K562 (cell line): ENCODE data around the gene REC8. TPM values are rescaled to one million over a fixed set of nuclear protein-coding genes. Genes with fewer than 3 reads are reported as not detected.

ENCODE experiments used
- ATAC-seq: fragments of 200-7000 bp; cut with Tn5 transposase; 3 replicates; pipeline ENCODE4 v1.9.1; 2020; ENCODE audit warnings: moderate library complexity
- BruUV-seq: library from RNA; stranded (reverse); fragments of 400-500 nt; replicated peaks from 2 replicates; lab custom pipeline; 2021; lab: Mats Ljungman, UMichigan
- CTCF ChIA-PET: fragments of 300-600 bp; formaldehyde crosslinking; extraction: SDS; loops from one replicate; lab custom pipeline; 2021; ENCODE audit warnings: low intra/inter-chr PET ratio; lab: Yijun Ruan, JAX
- POLR2A ChIA-PET: fragments of 300-600, 350-650 bp; sonication (Branson Sonifier 250); formaldehyde crosslinking; extraction: SDS; loops from one replicate; lab custom pipeline; 2021; ENCODE audit warnings: antibody characterized with exemption, inconsistent platforms; lab: Yijun Ruan, JAX
- DNase-seq, 4 experiments: peaks; one replicate each; pipeline versions ENCODE4 v3.0.0 to v3.0.0-alpha.2; 2011 to 2018; ENCODE audit warnings: low spot score in 3 of 4, mixed read lengths in 3 of 4; ENCODE audit errors: extremely low read depth in 1 of 4
- FAIRE-seq: peaks from 2 replicates; lab custom pipeline; 2011; peaks lifted over from hg19 to GRCh38; lab: Jason Lieb, UNC
- H2AFZ ChIP-seq: 2 replicates; pipeline ENCODE4 v1.6.0; 2011; ENCODE audit warnings: low read depth, low read length, control low read depth, inconsistent platforms
- H3K27ac ChIP-seq: fragments of 200-600 bp; 3 replicates; pipeline ENCODE4 v1.8.0; 2011; ENCODE audit warnings: low read depth, mild to moderate bottlenecking, control low read depth, inconsistent platforms, low read length, moderate library complexity, mixed read lengths; ENCODE audit errors: extremely low read depth
- H3K27me3 ChIP-seq, 2 experiments: fragments of 300-600 bp in 1 of 2; 2 replicates in 1 of 2; 3 replicates in 1 of 2; pipeline versions ENCODE4 v1.6.0 to v1.8.0; 2011; ENCODE audit warnings: inconsistent platforms in 2 of 2, low read length in 2 of 2, mild to moderate bottlenecking in 1 of 2, mixed read lengths in 1 of 2, moderate library complexity in 1 of 2; ENCODE audit not compliant: control insufficient read depth in 2 of 2, insufficient read depth in 2 of 2
- H3K36me3 ChIP-seq: fragments of 300-600 bp; 3 replicates; pipeline ENCODE4 v1.8.0; 2011; ENCODE audit warnings: mild to moderate bottlenecking, low read length, inconsistent platforms; ENCODE audit not compliant: control insufficient read depth, insufficient read depth
- H3K4me1 ChIP-seq, 2 experiments: fragments of 200-600 bp in 1 of 2; replicated peaks in 1 of 2; 2 replicates in 1 of 2; 3 replicates in 1 of 2; pipeline versions ENCODE4 v1.5.1 to v1.8.0; 2011; ENCODE audit warnings: inconsistent platforms in 2 of 2, low read length in 2 of 2, mild to moderate bottlenecking in 1 of 2, mixed read lengths in 1 of 2, moderate library complexity in 1 of 2; ENCODE audit not compliant: control insufficient read depth in 2 of 2, insufficient read depth in 2 of 2
- H3K4me2 ChIP-seq: 2 replicates; pipeline ENCODE4 v1.6.1; 2011; ENCODE audit warnings: low read length, control low read depth, inconsistent platforms, mixed read lengths; ENCODE audit not compliant: insufficient read depth
- H3K4me3 ChIP-seq: fragments of 200-600 bp; sonication (generic), shearing (Covaris generic); 2 replicates; pipeline ENCODE4 v1.5.1; 2016; ENCODE audit warnings: control low read depth, inconsistent platforms
- H3K79me2 ChIP-seq: fragments of 200-600 bp; 3 replicates; pipeline ENCODE4 v1.8.0; 2011; ENCODE audit warnings: low read length, inconsistent platforms; ENCODE audit not compliant: control insufficient read depth, insufficient read depth
- H3K9ac ChIP-seq, 2 experiments: 2 replicates each; pipeline versions ENCODE4 v1.6.0 to v1.6.1; 2011; ENCODE audit warnings: low read depth in 2 of 2, low read length in 2 of 2, control low read depth in 1 of 2, inconsistent platforms in 1 of 2, mild to moderate bottlenecking in 1 of 2, mixed read lengths in 1 of 2; ENCODE audit not compliant: insufficient read depth in 1 of 2
- H3K9me1 ChIP-seq: one replicate; pipeline ENCODE4 v1.6.0; 2011; ENCODE audit warnings: inconsistent platforms, mild to moderate bottlenecking, low read length, moderate library complexity; ENCODE audit not compliant: control insufficient read depth, insufficient read depth
- H3K9me3 ChIP-seq: replicated peaks from 2 replicates; pipeline ENCODE4 v1.5.1; 2011; ENCODE audit warnings: low read depth, low read length, inconsistent platforms; ENCODE audit not compliant: control insufficient read depth, insufficient read depth
- H4K20me1 ChIP-seq: replicated peaks from 2 replicates; pipeline ENCODE4 v1.6.1; 2011; ENCODE audit warnings: low read length, inconsistent platforms, mixed read lengths; ENCODE audit not compliant: control insufficient read depth, insufficient read depth
- FIP1L1 ChIP-seq: fragments of 200-400 bp; formaldehyde crosslinking; IDR thresholded peaks from 2 replicates; pipeline ENCODE4 v1.6.1; 2018; ENCODE audit warnings: mild to moderate bottlenecking, low read depth, low read length; ENCODE audit not compliant: poor library complexity, severe bottlenecking
- POLR2G ChIP-seq: fragments of 200-400 bp; formaldehyde crosslinking; IDR thresholded peaks from 2 replicates; pipeline ENCODE4 v1.6.1; 2017; ENCODE audit warnings: low read depth, mild to moderate bottlenecking, antibody characterized with exemption, low read length, moderate library complexity
- RBFOX2 ChIP-seq: fragments of 200-400 bp; formaldehyde crosslinking; IDR thresholded peaks from 2 replicates; pipeline ENCODE4 v1.6.1; 2017; ENCODE audit warnings: low read depth, mild to moderate bottlenecking, low read length, moderate library complexity
- TBP ChIP-seq: optimal IDR thresholded peaks from 2 replicates; pipeline ENCODE3; 2011; ENCODE audit warnings: low read depth, low read length, improper control_type of control experiment
- TCFL5 ChIP-seq: fragments of 250-450 bp; sonication (Bioruptor Pico); conservative IDR thresholded peaks from 2 replicates; pipeline ENCODE4 v1.6.1; 2021; ENCODE audit warnings: mild to moderate bottlenecking, moderate library complexity, matching md5 sums
- WGBS: fragments of 100-300 bp; shearing (Covaris generic); methylation state at CpG from one replicate; pipeline ENCODE4 v1.1.6; 2016; ENCODE audit warnings: low coverage, mixed read lengths; ENCODE audit not compliant: insufficient coverage; ENCODE audit errors: missing lambda C conversion rate; 5-methylcytosine and 5-hydroxymethylcytosine counted together
- in situ Hi-C: fragments of 300-500 bp; cut with MboI; formaldehyde crosslinking; loops from 4 replicates; pipeline ENCODE4 v1.15.0; 2018; ENCODE audit warnings: inconsistent platforms, mixed read lengths
- intact Hi-C: fragments of 100-400 bp; cut with micrococcal nuclease; formaldehyde crosslinking; loops from 2 replicates; pipeline ENCODE4 v1.14.2; 2022
- polyA plus RNA-seq, 8 experiments: library from polyadenylated mRNA; depleted of rRNA in 4 of 8; stranded (reverse) in 5 of 8; unstranded in 3 of 8; fragments of >200 nt; fragmentation: Nextera tagmentation in 2 of 8; fragmentation: Illumina TruSeq in 1 of 8; extraction: Ambion mirVana in 2 of 8; extraction: Trizol in 1 of 8; gene quantifications; 2 replicates each; pipeline versions ENCODE4 v1.2.1 to v1.2.3, GENCODE V29; 2011 to 2014; ENCODE audit warnings: inconsistent platforms in 1 of 8, missing spikeins in 1 of 8
- total RNA-seq, 7 experiments: library from RNA; depleted of rRNA in 6 of 7; stranded (reverse); fragments of >200 nt in 6 of 7; fragmentation: Illumina TruSeq in 2 of 7; extraction: Trizol in 2 of 7; gene quantifications; 2 replicates each; pipeline versions ENCODE4 v1.2.1 to v1.2.3, GENCODE V29; 2011 to 2021; ENCODE audit warnings: low replicate concordance in 1 of 7

The REC8 gene
- total and polyA plus RNA-seq, 9 of the 15 experiments (the other 6 are each of a cell fraction or from before 2014, with no cell fraction given), result 0.11 to 2.5 (median 0.85) TPM

- peaks cover 0 to 4% of the 10 kb centered on the region in 2 experiments; a peak in 2 of 5 replicates for H3K4me1 ChIP-seq
- H4K20me1 ChIP-seq, result no peaks in the 10 kb centered on the region
- H3K4me3 ChIP-seq, result no peak overlapping the region
- H3K9me3 ChIP-seq, result no peaks in the 10 kb centered on the region
- ChIA-PET CTCF (no interaction called here), POLR2A (no interaction called here)
- FAIRE-seq (no peak), DNase-seq (no peak), ATAC-seq (no peak)
- peak; percentile 3; the same call in 1 of the 2 replicates for TF ChIP-seq POLR2G
- no peak for TF ChIP-seq TBP
- TF ChIP-seq TCFL5, result no peak
- no peak for TF ChIP-seq FIP1L1
- peak; percentile 48 for TF ChIP-seq RBFOX2
- H3K4me2 ChIP-seq, result no peak overlapping the region
- no peak overlapping the region for H3K9ac ChIP-seq
- no peaks in the 10 kb centered on the region for H3K27me3 ChIP-seq
- intact Hi-C loops, result no loop called here
- peaks cover 4% of the 10 kb centered on the region for H3K79me2 ChIP-seq
- no peak overlapping the region for H3K27ac ChIP-seq
- no TSS peak for BruUV-seq
- no peaks in the 10 kb centered on the region for H3K9me1 ChIP-seq
- in situ Hi-C loops, result no loop called here
- H3K36me3 ChIP-seq, result peaks cover 86% of the 10 kb centered on the region; the same call in 2 of the 3 replicates
- WGBS, result 86% methylated on average over 9 of the region's 14 CpGs
- no peak overlapping the region for H2AFZ ChIP-seq
Measured at GRCh38 chr14:24182110-24182882, 10.4 kb downstream of the REC8 start.
